Activated T-helper 1 cell treated with anti-CD3 and anti-CD28 coated beads, Interleukin-12 subunit alpha, Interleukin-12 subunit beta, Interleukin-2, Interleukin-4 antibody, amounts not matched to agents 30 ng/mL and 10 ng/mL and 1 ng/mL, durations not matched to agents 14 hours and 24 hours and 36 hours (primary cell): ENCODE data around the gene NME7. TPM values are rescaled to one million over a fixed set of nuclear protein-coding genes. Genes with fewer than 3 reads are reported as not detected.
A peak's percentile ranks its signal among the peaks of the same experiment; 100 is the strongest.
"Not testable (repeated sequence)": the region's sequence is repeated elsewhere in the genome, so short reads cannot be mapped to it uniquely, and the experiment has no call there.

ENCODE experiments used
- DNase-seq: peaks from one replicate; pipeline ENCODE4 v3.0.0; 2021; ENCODE audit warnings: low spot score
- H3K27ac Mint-ChIP-seq: one replicate; pipeline ENCODE4 v1.8.0; 2021; ENCODE audit warnings: mild to moderate bottlenecking, mixed read lengths
- H3K27me3 Mint-ChIP-seq: one replicate; pipeline ENCODE4 v1.8.0; 2022; ENCODE audit warnings: mild to moderate bottlenecking, moderate library complexity, mixed read lengths; ENCODE audit not compliant: insufficient read depth
- H3K36me3 Mint-ChIP-seq: one replicate; pipeline ENCODE4 v1.8.0; 2021; ENCODE audit warnings: low read depth, mixed read lengths
- H3K4me1 Mint-ChIP-seq: one replicate; pipeline ENCODE4 v1.8.0; 2021; ENCODE audit warnings: low read depth, mixed read lengths
- H3K4me3 Mint-ChIP-seq: one replicate; pipeline ENCODE4 v1.8.0; 2021; ENCODE audit warnings: mild to moderate bottlenecking, moderate library complexity, mixed read lengths
- H3K9me3 Mint-ChIP-seq: one replicate; pipeline ENCODE4 v1.8.0; 2021; ENCODE audit warnings: mixed read lengths
- intact Hi-C: fragments of 100-400 bp; cut with micrococcal nuclease; formaldehyde crosslinking; loops from one replicate; pipeline ENCODE4 v1.15.1; 2024
- total RNA-seq: library from RNA; stranded (reverse); gene quantifications from 2 replicates; pipeline ENCODE4 v1.2.3, GENCODE V29; 2022

Gene NME7
- total RNA-seq, 1 donor from 2014 or later: 13.9 TPM

GRCh38 chr1:169338617-169339016 is 29.0 kb downstream of the NME7 start:
- Mint-ChIP-seq H3K27ac (no peak overlapping the region), H3K4me3 (no peak overlapping the region), H3K27me3 (no peaks in the 10 kb centered on the region), H3K9me3 (peaks cover 19% of the 10 kb centered on the region), H3K36me3 (peaks cover 21% of the 10 kb centered on the region), H3K4me1 (peaks cover 18% of the 10 kb centered on the region)
- intact Hi-C loops: no loop called here
- DNase-seq: no peak

DNA sequence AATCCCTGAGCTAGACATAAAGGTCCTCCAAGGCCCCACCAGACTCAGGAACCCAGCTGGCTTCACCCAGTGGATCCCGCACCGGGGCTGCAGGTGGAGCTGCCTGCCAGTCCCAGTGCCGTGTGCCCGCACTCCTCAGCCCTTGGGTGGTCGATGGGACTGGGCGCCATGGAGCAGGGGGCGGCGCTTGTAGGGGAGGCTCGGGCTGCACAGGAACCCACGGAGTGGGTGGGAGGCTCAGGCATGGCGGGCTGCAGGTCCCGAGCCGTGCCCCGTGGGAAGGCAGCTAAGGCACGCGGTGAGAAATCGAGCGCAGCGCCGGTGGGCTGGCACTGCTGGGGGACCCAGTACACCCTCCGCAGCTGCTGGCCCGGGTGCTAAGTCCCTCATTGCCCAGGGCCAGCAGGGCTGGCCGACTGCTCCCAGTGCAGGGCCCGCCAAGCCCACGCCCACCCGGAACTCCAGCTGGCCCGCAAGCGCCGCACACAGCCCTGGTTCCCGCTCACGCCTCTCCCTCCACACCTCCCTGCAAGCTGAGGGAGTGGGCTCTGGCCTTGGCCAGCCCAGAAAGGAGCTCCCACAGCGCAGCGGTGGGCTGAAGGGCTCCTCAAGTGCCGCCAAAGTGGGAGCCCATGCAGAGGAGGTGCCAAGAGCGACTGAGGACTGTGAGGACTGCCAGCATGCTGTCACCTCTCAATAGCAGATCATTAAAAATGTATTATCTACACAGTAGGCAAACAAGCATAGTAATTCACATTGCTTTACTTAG is 30.5 kb downstream of the NME7 start:
- intact Hi-C loops, H3K4me3 Mint-ChIP-seq, H3K27me3 Mint-ChIP-seq, H3K27ac Mint-ChIP-seq, DNase-seq: not testable (repeated sequence)
- Mint-ChIP-seq H3K36me3 (peaks cover 21% of the 10 kb centered on the region), H3K4me1 (peaks cover 19% of the 10 kb centered on the region), H3K9me3 (peaks cover 19% of the 10 kb centered on the region)

DNA sequence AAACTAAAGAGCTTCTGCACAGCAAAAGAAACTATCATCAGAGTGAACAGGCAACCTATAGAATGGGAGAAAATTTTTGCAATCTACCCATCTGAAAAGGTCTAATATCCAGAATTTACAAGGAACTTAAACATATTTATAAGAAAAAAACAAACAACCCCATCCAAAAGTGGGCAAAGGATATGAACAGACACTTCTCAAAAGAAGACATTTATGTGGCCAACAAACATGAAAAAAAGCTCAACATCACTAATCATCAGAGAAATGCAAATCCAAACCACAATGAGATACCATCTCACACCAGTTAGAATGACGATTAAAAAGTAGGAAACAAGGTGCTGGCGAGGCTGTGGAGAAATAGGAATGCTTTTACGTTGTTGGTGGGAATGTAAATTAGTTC is 32.9 kb downstream of the NME7 start:
- H3K27ac Mint-ChIP-seq, intact Hi-C loops, H3K27me3 Mint-ChIP-seq, H3K4me3 Mint-ChIP-seq, DNase-seq: not testable (repeated sequence)
- peaks cover 12% of the 10 kb centered on the region for H3K36me3 Mint-ChIP-seq
- H3K9me3 Mint-ChIP-seq: peaks cover 18% of the 10 kb centered on the region
- H3K4me1 Mint-ChIP-seq: peaks cover 11% of the 10 kb centered on the region

- Mint-ChIP-seq H3K4me1 (peaks cover 21% of the 10 kb centered on the region), H3K4me3 (no peak overlapping the region), H3K27ac (no peak overlapping the region), H3K9me3 (peaks cover 19% of the 10 kb centered on the region), H3K36me3 (peaks cover 17% of the 10 kb centered on the region), H3K27me3 (no peaks in the 10 kb centered on the region)
- DNase-seq: no peak
- intact Hi-C loops: no loop called here
Observed at GRCh38 chr1:169330927-169331326, 36.7 kb downstream of the NME7 start.

DNA sequence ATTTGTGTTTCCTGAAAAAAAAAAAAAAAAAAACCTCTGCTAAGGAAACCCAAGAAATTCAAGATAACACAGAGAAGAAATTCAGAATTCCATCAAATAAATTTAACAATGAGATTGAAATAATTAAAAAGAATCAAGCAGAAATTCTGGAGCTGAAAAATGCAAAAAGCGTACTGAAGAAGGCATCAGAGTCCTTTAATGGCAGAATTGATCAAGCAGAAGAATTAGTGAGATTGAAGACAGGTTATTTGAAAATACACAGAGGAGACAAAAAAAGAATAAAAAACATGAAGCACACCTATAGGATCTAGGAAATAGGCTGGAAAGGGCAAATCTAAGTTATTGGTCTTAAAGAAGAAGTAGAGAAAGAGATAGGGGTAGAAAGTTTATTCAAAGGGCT is 38.2 kb downstream of the NME7 start:
- Mint-ChIP-seq H3K27me3 (no peaks in the 10 kb centered on the region), H3K4me3 (no peak overlapping the region), H3K27ac (no peak overlapping the region), H3K9me3 (peaks cover 19% of the 10 kb centered on the region), H3K4me1 (peaks cover 21% of the 10 kb centered on the region), H3K36me3 (peaks cover 13% of the 10 kb centered on the region)
- intact Hi-C loops: no loop called here
- DNase-seq: no peak

DNA sequence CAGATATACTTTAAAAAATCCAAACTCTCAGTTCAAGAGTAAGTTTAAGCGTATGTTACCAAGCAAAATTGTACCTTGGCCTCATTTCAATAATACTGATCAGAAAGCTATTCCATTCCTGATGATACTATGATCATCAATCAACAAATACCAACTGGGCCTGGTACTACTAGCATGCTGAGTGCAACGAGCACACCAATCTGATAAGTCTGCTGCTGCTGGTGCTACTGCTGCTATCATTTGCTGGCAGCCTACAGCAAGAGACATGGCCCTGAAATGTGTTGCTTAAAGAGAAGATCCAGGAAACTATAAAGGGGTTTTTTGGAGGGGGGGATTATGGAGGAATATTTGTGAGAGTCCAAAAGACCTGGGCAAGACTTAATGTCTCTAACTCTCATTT is 39.7 kb downstream of the NME7 start:
- intact Hi-C loops: loop anchor here (2.0 kb wide), 3 partner anchors 15 to 189 kb away; no protein-coding TSS in a partner anchor
- peaks cover 19% of the 10 kb centered on the region for H3K9me3 Mint-ChIP-seq
- DNase-seq: no peak
- H3K4me1 Mint-ChIP-seq: peaks cover 13% of the 10 kb centered on the region
- no peak overlapping the region for H3K27ac Mint-ChIP-seq
- H3K4me3 Mint-ChIP-seq: no peak overlapping the region
- peaks cover 14% of the 10 kb centered on the region for H3K36me3 Mint-ChIP-seq
- H3K27me3 Mint-ChIP-seq: no peaks in the 10 kb centered on the region

- no peaks in the 10 kb centered on the region for H3K27me3 Mint-ChIP-seq
- DNase-seq: no peak
- H3K36me3 Mint-ChIP-seq: peaks cover 14% of the 10 kb centered on the region
- peak overlapping the region; percentile 31 for H3K27ac Mint-ChIP-seq
- H3K9me3 Mint-ChIP-seq: peaks cover 19% of the 10 kb centered on the region
- intact Hi-C loops: loop anchor here (2.0 kb wide), 3 partner anchors 14 to 188 kb away; no protein-coding TSS in a partner anchor
- H3K4me3 Mint-ChIP-seq: no peak overlapping the region
- peaks cover 13% of the 10 kb centered on the region for H3K4me1 Mint-ChIP-seq
Observed at GRCh38 chr1:169326956-169327268, 40.7 kb downstream of the NME7 start.

DNA sequence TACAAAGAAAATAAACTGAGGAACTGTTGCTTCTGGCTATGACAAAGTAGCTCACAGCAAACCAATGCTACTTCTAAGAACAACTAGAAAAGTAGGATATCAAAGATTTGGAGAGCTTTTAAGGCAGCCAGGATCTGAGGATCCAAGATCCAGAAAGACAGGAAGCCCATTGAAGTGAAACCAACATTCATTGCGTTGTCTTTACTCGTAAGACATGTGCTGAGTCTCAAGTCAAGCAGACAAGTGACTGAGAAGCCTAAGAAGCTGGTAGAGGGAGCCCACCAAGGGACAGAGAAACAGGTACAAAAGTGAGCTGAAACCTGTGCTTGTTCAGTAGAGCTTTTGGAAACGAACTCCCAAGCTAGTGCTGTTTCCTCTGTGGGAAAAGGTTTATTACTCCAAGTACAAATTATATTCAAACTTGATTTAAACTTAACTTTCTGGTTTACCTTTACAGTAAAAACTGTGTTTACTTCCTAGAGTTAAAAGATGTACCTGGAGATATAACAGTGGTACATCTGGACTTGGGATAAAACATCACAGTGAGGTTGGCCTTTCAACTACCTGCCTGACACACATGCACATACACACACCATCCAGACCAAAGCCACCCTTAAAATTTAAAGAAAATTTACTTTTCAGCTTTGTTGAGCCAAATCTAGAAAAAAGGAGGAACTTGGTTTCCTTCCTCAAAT is 41.2 kb downstream of the NME7 start:
- H3K27ac Mint-ChIP-seq: peak overlapping the region; percentile 31
- peaks cover 19% of the 10 kb centered on the region for H3K9me3 Mint-ChIP-seq
- H3K27me3 Mint-ChIP-seq: no peaks in the 10 kb centered on the region
- peaks cover 13% of the 10 kb centered on the region for H3K4me1 Mint-ChIP-seq
- peaks cover 14% of the 10 kb centered on the region for H3K36me3 Mint-ChIP-seq
- H3K4me3 Mint-ChIP-seq: no peak overlapping the region
- no peak for DNase-seq
- intact Hi-C loops: loop anchor here (2.0 kb wide), 3 partner anchors 14 to 188 kb away; no protein-coding TSS in a partner anchor

GRCh38 chr1:169325117-169325516 is 42.5 kb downstream of the NME7 start:
- Mint-ChIP-seq H3K4me1 (peaks cover 13% of the 10 kb centered on the region), H3K4me3 (no peak overlapping the region), H3K9me3 (peaks cover 10% of the 10 kb centered on the region), H3K36me3 (peaks cover 12% of the 10 kb centered on the region), H3K27me3 (no peaks in the 10 kb centered on the region), H3K27ac (no peak overlapping the region)
- DNase-seq: no peak
- intact Hi-C loops: no loop called here

GRCh38 chr1:169322138-169322537 is 45.5 kb downstream of the NME7 start:
- Mint-ChIP-seq H3K9me3 (no peaks in the 10 kb centered on the region), H3K4me1 (peaks cover 11% of the 10 kb centered on the region), H3K27ac (no peak overlapping the region), H3K4me3 (no peak overlapping the region), H3K36me3 (peaks cover 4% of the 10 kb centered on the region), H3K27me3 (no peaks in the 10 kb centered on the region)
- intact Hi-C loops: no loop called here
- no peak for DNase-seq

- DNase-seq: no peak
- H3K27ac Mint-ChIP-seq: no peak overlapping the region
- peaks cover 4% of the 10 kb centered on the region for H3K36me3 Mint-ChIP-seq
- H3K27me3 Mint-ChIP-seq: no peaks in the 10 kb centered on the region
- no peak overlapping the region for H3K4me3 Mint-ChIP-seq
- H3K9me3 Mint-ChIP-seq: no peaks in the 10 kb centered on the region
- intact Hi-C loops: no loop called here
- H3K4me1 Mint-ChIP-seq: peaks cover 5% of the 10 kb centered on the region
Observed at GRCh38 chr1:169321539-169321938, 46.1 kb downstream of the NME7 start.

DNA sequence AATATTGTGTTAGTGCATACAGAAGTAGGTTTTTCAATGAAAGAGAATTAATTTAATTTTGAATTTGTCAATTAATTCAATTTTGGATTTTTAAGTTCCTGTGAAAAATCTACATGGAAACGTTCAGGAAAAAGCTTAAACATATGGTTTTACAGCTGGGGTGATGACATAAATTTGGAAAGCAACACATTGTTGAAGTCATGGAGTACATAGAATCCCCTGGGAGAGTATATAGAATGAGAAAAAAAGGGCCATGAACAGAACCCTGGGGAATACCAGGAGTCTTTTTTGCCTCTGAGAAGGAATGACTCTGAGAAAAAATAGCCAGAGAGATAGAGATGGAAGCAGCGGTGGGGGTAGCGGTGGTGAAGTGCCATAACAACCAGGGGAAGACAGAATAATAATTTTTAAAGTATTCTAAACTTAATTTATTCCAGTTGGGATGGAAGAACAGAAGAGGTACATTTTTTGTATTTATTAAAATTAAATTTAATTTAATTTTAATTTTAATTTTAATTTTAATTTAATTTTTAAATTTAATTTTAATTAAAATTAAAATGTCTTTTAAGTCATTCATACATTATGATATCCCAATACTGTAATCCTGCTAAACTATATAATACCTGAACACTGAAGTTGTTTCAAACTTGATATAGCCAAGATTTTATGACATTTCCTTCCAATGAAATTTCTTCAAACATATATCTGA is 48.9 kb downstream of the NME7 start:
- Mint-ChIP-seq H3K36me3 (peaks cover 4% of the 10 kb centered on the region), H3K4me3 (no peak overlapping the region), H3K9me3 (no peaks in the 10 kb centered on the region), H3K4me1 (no peaks in the 10 kb centered on the region), H3K27ac (no peak overlapping the region), H3K27me3 (no peaks in the 10 kb centered on the region)
- no peak for DNase-seq
- intact Hi-C loops: no loop called here

GRCh38 chr1:169316556-169316955 is 51.0 kb downstream of the NME7 start:
- H3K4me1 Mint-ChIP-seq: peaks cover 10% of the 10 kb centered on the region
- intact Hi-C loops: no loop called here
- no peaks in the 10 kb centered on the region for H3K27me3 Mint-ChIP-seq
- H3K4me3 Mint-ChIP-seq: no peak overlapping the region
- no peak for DNase-seq
- H3K36me3 Mint-ChIP-seq: peaks cover 2% of the 10 kb centered on the region
- H3K9me3 Mint-ChIP-seq: no peaks in the 10 kb centered on the region
- no peak overlapping the region for H3K27ac Mint-ChIP-seq
